GM12874 (cell line): ENCODE measurements around the gene FAM118B.

ENCODE experiments used
- CTCF ChIP-seq: IDR thresholded peaks from 2 replicates; pipeline ENCODE4 v1.5.1; 2011; ENCODE audit warnings: low read depth, mild to moderate bottlenecking, control low read depth, low read length, moderate library complexity; ENCODE audit not compliant: insufficient read depth

Gene FAM118B

GRCh38 chr11:126195119-126195518, 16.5 kb upstream of the FAM118B start:
- no peak for TF ChIP-seq CTCF

GRCh38 chr11:126197277-126197939, 14.2 kb upstream of the FAM118B start:
- no peak for TF ChIP-seq CTCF

- no peak for TF ChIP-seq CTCF
Observed at GRCh38 chr11:126198648-126199047, 12.9 kb upstream of the FAM118B start.

- TF ChIP-seq CTCF, result no peak
Observed at GRCh38 chr11:126202646-126203359, 8.8 kb upstream of the FAM118B start.

- TF ChIP-seq CTCF, result no peak
Observed at GRCh38 chr11:126205359-126205758, 6.2 kb upstream of the FAM118B start.

GRCh38 chr11:126207896-126208295, 3.7 kb upstream of the FAM118B start:
- TF ChIP-seq CTCF, result no peak

GRCh38 chr11:126210871-126211235, 729 bp upstream of the FAM118B start:
- no peak for TF ChIP-seq CTCF
